K562 (cell line): ENCODE data around the gene HS3ST3A1. TPM values are rescaled to one million over a fixed set of nuclear protein-coding genes. Genes with fewer than 3 reads are reported as not detected.

Experiments used
- ATAC-seq: fragments of 200-7000 bp; cut with Tn5 transposase; 3 replicates; pipeline ENCODE4 v1.9.1; 2020; ENCODE audit warnings: moderate library complexity
- BruUV-seq: library from RNA; stranded (reverse); fragments of 400-500 nt; replicated peaks from 2 replicates; lab custom pipeline; 2021; lab: Mats Ljungman, UMichigan
- CTCF ChIA-PET: fragments of 300-600 bp; formaldehyde crosslinking; extraction: SDS; loops from one replicate; lab custom pipeline; 2021; ENCODE audit warnings: low intra/inter-chr PET ratio; lab: Yijun Ruan, JAX
- POLR2A ChIA-PET: fragments of 300-600, 350-650 bp; sonication (Branson Sonifier 250); formaldehyde crosslinking; extraction: SDS; loops from one replicate; lab custom pipeline; 2021; ENCODE audit warnings: antibody characterized with exemption, inconsistent platforms; lab: Yijun Ruan, JAX
- DNase-seq, 4 experiments: peaks; one replicate each; pipeline versions ENCODE4 v3.0.0 to v3.0.0-alpha.2; 2011 to 2018; ENCODE audit warnings: low spot score in 3 of 4, mixed read lengths in 3 of 4; ENCODE audit errors: extremely low read depth in 1 of 4
- FAIRE-seq: peaks from 2 replicates; lab custom pipeline; 2011; peaks lifted over from hg19 to GRCh38; lab: Jason Lieb, UNC
- H2AFZ ChIP-seq: 2 replicates; pipeline ENCODE4 v1.6.0; 2011; ENCODE audit warnings: low read depth, low read length, control low read depth, inconsistent platforms
- H3K27ac ChIP-seq: fragments of 200-600 bp; 3 replicates; pipeline ENCODE4 v1.8.0; 2011; ENCODE audit warnings: low read depth, mild to moderate bottlenecking, control low read depth, inconsistent platforms, low read length, moderate library complexity, mixed read lengths; ENCODE audit errors: extremely low read depth
- H3K27me3 ChIP-seq, 2 experiments: fragments of 300-600 bp in 1 of 2; 2 replicates in 1 of 2; 3 replicates in 1 of 2; pipeline versions ENCODE4 v1.6.0 to v1.8.0; 2011; ENCODE audit warnings: inconsistent platforms in 2 of 2, low read length in 2 of 2, mild to moderate bottlenecking in 1 of 2, mixed read lengths in 1 of 2, moderate library complexity in 1 of 2; ENCODE audit not compliant: control insufficient read depth in 2 of 2, insufficient read depth in 2 of 2
- H3K36me3 ChIP-seq: fragments of 300-600 bp; 3 replicates; pipeline ENCODE4 v1.8.0; 2011; ENCODE audit warnings: mild to moderate bottlenecking, low read length, inconsistent platforms; ENCODE audit not compliant: control insufficient read depth, insufficient read depth
- H3K4me1 ChIP-seq, 2 experiments: fragments of 200-600 bp in 1 of 2; replicated peaks in 1 of 2; 2 replicates in 1 of 2; 3 replicates in 1 of 2; pipeline versions ENCODE4 v1.5.1 to v1.8.0; 2011; ENCODE audit warnings: inconsistent platforms in 2 of 2, low read length in 2 of 2, mild to moderate bottlenecking in 1 of 2, mixed read lengths in 1 of 2, moderate library complexity in 1 of 2; ENCODE audit not compliant: control insufficient read depth in 2 of 2, insufficient read depth in 2 of 2
- H3K4me2 ChIP-seq: 2 replicates; pipeline ENCODE4 v1.6.1; 2011; ENCODE audit warnings: low read length, control low read depth, inconsistent platforms, mixed read lengths; ENCODE audit not compliant: insufficient read depth
- H3K4me3 ChIP-seq: fragments of 200-600 bp; sonication (generic), shearing (Covaris generic); 2 replicates; pipeline ENCODE4 v1.5.1; 2016; ENCODE audit warnings: control low read depth, inconsistent platforms
- H3K79me2 ChIP-seq: fragments of 200-600 bp; 3 replicates; pipeline ENCODE4 v1.8.0; 2011; ENCODE audit warnings: low read length, inconsistent platforms; ENCODE audit not compliant: control insufficient read depth, insufficient read depth
- H3K9ac ChIP-seq, 2 experiments: 2 replicates each; pipeline versions ENCODE4 v1.6.0 to v1.6.1; 2011; ENCODE audit warnings: low read depth in 2 of 2, low read length in 2 of 2, control low read depth in 1 of 2, inconsistent platforms in 1 of 2, mild to moderate bottlenecking in 1 of 2, mixed read lengths in 1 of 2; ENCODE audit not compliant: insufficient read depth in 1 of 2
- H3K9me1 ChIP-seq: one replicate; pipeline ENCODE4 v1.6.0; 2011; ENCODE audit warnings: inconsistent platforms, mild to moderate bottlenecking, low read length, moderate library complexity; ENCODE audit not compliant: control insufficient read depth, insufficient read depth
- H3K9me3 ChIP-seq: replicated peaks from 2 replicates; pipeline ENCODE4 v1.5.1; 2011; ENCODE audit warnings: low read depth, low read length, inconsistent platforms; ENCODE audit not compliant: control insufficient read depth, insufficient read depth
- H4K20me1 ChIP-seq: replicated peaks from 2 replicates; pipeline ENCODE4 v1.6.1; 2011; ENCODE audit warnings: low read length, inconsistent platforms, mixed read lengths; ENCODE audit not compliant: control insufficient read depth, insufficient read depth
- ARID1B ChIP-seq: fragments of 450-650 bp; IDR thresholded peaks from 2 replicates; pipeline ENCODE4 v1.6.1; 2016; ENCODE audit warnings: antibody characterized with exemption, mild to moderate bottlenecking, inconsistent platforms
- ATF7 ChIP-seq: fragments of 450-650 bp; IDR thresholded peaks from 2 replicates; pipeline ENCODE4 v1.7.1; 2014; ENCODE audit warnings: mild to moderate bottlenecking, moderate library complexity
- ERF ChIP-seq: fragments of 450-650 bp; formaldehyde crosslinking; IDR thresholded peaks from 2 replicates; pipeline ENCODE4 v1.4.0; 2020; ENCODE audit warnings: mild to moderate bottlenecking, mixed read lengths
- NCOR1 ChIP-seq: fragments of 450-650 bp; IDR thresholded peaks from 2 replicates; pipeline ENCODE4 v1.6.1; 2016; ENCODE audit warnings: mild to moderate bottlenecking, moderate library complexity
- POLR2A ChIP-seq: fragments of 450-650 bp; conservative IDR thresholded peaks from 2 replicates; pipeline ENCODE4 v1.6.1; 2016
- POLR2H ChIP-seq: IDR thresholded peaks from 2 replicates; pipeline ENCODE4 v1.6.1; 2016; ENCODE audit warnings: missing genetic modification characterization, low read depth, mild to moderate bottlenecking, control low read depth, missing compliant biosample characterization, moderate library complexity
- RAD21 ChIP-seq, 2 experiments: fragments of 250-450 bp in 1 of 2; fragments of 450-650 bp in 1 of 2; sonication (Bioruptor Pico) in 1 of 2; formaldehyde crosslinking in 1 of 2; IDR thresholded peaks in 1 of 2; conservative IDR thresholded peaks in 1 of 2; 2 replicates each; pipeline versions ENCODE4 v1.4.0 to v1.8.0; 2020 to 2022; ENCODE audit warnings: mild to moderate bottlenecking in 2 of 2, moderate library complexity in 1 of 2
- RFX1 ChIP-seq: fragments of 450-650 bp; IDR thresholded peaks from 2 replicates; pipeline ENCODE4 v1.6.1; 2016; ENCODE audit warnings: mild to moderate bottlenecking, moderate library complexity
- SMARCA4 ChIP-seq: fragments of 450-650 bp; IDR thresholded peaks from 2 replicates; pipeline ENCODE4 v1.6.1; 2016
- SMARCA5 ChIP-seq: fragments of 450-650 bp; IDR thresholded peaks from 2 replicates; pipeline ENCODE4 v1.6.1; 2016
- ZBTB7A ChIP-seq: IDR thresholded peaks from 2 replicates; pipeline ENCODE4 v1.6.1; 2011; ENCODE audit warnings: low read depth, mild to moderate bottlenecking, low read length, moderate library complexity, borderline replicate concordance; ENCODE audit not compliant: control insufficient read depth
- ZKSCAN8 ChIP-seq: fragments of 200-800 bp; sonication (Bioruptor generic); IDR thresholded peaks from 2 replicates; pipeline ENCODE4 v1.6.1; 2016; ENCODE audit warnings: missing genetic modification characterization, missing compliant biosample characterization
- ZNF174 ChIP-seq: fragments of 250-450 bp; sonication (Bioruptor Pico); IDR thresholded peaks from 2 replicates; pipeline ENCODE4 v1.4.0; 2020; ENCODE audit warnings: mild to moderate bottlenecking
- ZNF175 ChIP-seq: fragments of 200-800 bp; sonication (Bioruptor generic); IDR thresholded peaks from 2 replicates; pipeline ENCODE4 v1.6.1; 2016; ENCODE audit warnings: low read depth, mild to moderate bottlenecking, missing genetic modification characterization, missing compliant biosample characterization
- ZNF197 ChIP-seq: fragments of 200-800 bp; sonication (Bioruptor generic); IDR thresholded peaks from 2 replicates; pipeline ENCODE4 v1.6.1; 2016; ENCODE audit warnings: low read depth, missing genetic modification characterization, missing compliant biosample characterization
- WGBS: fragments of 100-300 bp; shearing (Covaris generic); methylation state at CpG from one replicate; pipeline ENCODE4 v1.1.6; 2016; ENCODE audit warnings: low coverage, mixed read lengths; ENCODE audit not compliant: insufficient coverage; ENCODE audit errors: missing lambda C conversion rate; 5-methylcytosine and 5-hydroxymethylcytosine counted together
- in situ Hi-C: fragments of 300-500 bp; cut with MboI; formaldehyde crosslinking; loops from 4 replicates; pipeline ENCODE4 v1.15.0; 2018; ENCODE audit warnings: inconsistent platforms, mixed read lengths
- intact Hi-C: fragments of 100-400 bp; cut with micrococcal nuclease; formaldehyde crosslinking; loops from 2 replicates; pipeline ENCODE4 v1.14.2; 2022
- polyA plus RNA-seq, 8 experiments: library from polyadenylated mRNA; depleted of rRNA in 4 of 8; stranded (reverse) in 5 of 8; unstranded in 3 of 8; fragments of >200 nt; fragmentation: Nextera tagmentation in 2 of 8; fragmentation: Illumina TruSeq in 1 of 8; extraction: Ambion mirVana in 2 of 8; extraction: Trizol in 1 of 8; gene quantifications; 2 replicates each; pipeline versions ENCODE4 v1.2.1 to v1.2.3, GENCODE V29; 2011 to 2014; ENCODE audit warnings: inconsistent platforms in 1 of 8, missing spikeins in 1 of 8
- total RNA-seq, 7 experiments: library from RNA; depleted of rRNA in 6 of 7; stranded (reverse); fragments of >200 nt in 6 of 7; fragmentation: Illumina TruSeq in 2 of 7; extraction: Trizol in 2 of 7; gene quantifications; 2 replicates each; pipeline versions ENCODE4 v1.2.1 to v1.2.3, GENCODE V29; 2011 to 2021; ENCODE audit warnings: low replicate concordance in 1 of 7
- TF ChIP-seq, protein P1 (sequence below): fragments of 450-650 bp; formaldehyde crosslinking; conservative IDR thresholded peaks from 2 replicates; pipeline ENCODE4 v1.4.0; 2022; ENCODE audit warnings: mild to moderate bottlenecking, missing genetic modification characterization
- TF ChIP-seq, protein P2 (sequence below): fragments of 250-450 bp; sonication (Bioruptor Pico); IDR thresholded peaks from 2 replicates; pipeline ENCODE4 v1.5.1; 2021; ENCODE audit warnings: mild to moderate bottlenecking
- TF ChIP-seq, protein P3 (sequence below): fragments of 450-650 bp; IDR thresholded peaks from 2 replicates; pipeline ENCODE4 v1.6.1; 2016; ENCODE audit warnings: antibody characterized with exemption

HS3ST3A1 gene
- total and polyA plus RNA-seq, 9 of the 15 experiments (the other 6 are each of a cell fraction or from before 2014, with no cell fraction given), result 0.25 to 14.8 (median 2.3) TPM

DNA sequence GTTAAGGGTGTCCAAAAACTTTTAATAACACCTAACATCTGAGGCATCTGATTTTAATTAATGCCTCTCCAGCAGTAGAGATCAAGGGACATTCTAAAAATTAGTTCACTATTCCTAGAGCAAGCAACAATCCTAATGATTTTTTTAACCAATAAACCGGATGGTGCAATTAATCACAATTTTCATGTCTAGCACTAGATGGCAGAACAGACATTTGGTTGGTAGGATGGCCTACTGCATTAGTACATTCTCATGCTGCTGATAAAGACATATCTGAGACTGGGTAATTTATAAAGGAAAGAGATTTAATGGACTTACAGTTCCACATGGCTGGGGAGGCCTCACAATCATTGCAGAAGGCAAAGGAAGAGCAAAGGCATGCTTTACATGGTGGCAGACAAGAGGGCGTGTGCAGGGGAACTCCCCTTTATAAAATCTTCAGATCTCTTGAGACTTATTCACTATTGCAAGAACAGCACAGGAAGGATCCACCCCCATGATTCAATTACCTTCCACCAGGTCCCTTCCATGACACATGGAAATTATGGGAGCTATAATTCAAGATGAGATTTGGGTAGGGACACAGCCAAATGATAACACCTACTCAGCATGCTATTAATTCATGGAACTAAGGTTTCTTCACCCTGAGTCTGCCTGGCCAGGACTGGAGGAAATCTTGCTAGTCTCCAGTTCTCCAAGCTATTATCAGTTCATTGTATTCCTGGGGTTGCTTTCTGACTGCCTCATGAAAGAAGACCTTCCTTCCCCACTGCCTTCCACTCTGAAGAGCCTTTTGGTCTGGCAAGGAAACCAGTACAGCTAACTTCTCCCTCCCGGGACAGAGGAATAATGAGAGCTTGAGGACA lies 24.8 kb downstream of the HS3ST3A1 start (continued):
- TF ChIP-seq, protein P1, sequence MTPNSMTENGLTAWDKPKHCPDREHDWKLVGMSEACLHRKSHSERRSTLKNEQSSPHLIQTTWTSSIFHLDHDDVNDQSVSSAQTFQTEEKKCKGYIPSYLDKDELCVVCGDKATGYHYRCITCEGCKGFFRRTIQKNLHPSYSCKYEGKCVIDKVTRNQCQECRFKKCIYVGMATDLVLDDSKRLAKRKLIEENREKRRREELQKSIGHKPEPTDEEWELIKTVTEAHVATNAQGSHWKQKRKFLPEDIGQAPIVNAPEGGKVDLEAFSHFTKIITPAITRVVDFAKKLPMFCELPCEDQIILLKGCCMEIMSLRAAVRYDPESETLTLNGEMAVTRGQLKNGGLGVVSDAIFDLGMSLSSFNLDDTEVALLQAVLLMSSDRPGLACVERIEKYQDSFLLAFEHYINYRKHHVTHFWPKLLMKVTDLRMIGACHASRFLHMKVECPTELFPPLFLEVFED (CRISPR knock-in tag), result no peak
- TF ChIP-seq POLR2H (tag) (no peak), ZNF197 (CRISPR knock-in tag) (no peak), POLR2A (no peak), ZKSCAN8 (CRISPR knock-in tag) (no peak), RAD21 (CRISPR knock-in tag; conservative IDR thresholded peaks at IDR 0.05 in 1 of 2, IDR thresholded peaks at IDR 0.05 in 1 of 2) (peak in 1 of 2 experiments; percentile 14; a peak in 1 of 4 replicates)

DNA sequence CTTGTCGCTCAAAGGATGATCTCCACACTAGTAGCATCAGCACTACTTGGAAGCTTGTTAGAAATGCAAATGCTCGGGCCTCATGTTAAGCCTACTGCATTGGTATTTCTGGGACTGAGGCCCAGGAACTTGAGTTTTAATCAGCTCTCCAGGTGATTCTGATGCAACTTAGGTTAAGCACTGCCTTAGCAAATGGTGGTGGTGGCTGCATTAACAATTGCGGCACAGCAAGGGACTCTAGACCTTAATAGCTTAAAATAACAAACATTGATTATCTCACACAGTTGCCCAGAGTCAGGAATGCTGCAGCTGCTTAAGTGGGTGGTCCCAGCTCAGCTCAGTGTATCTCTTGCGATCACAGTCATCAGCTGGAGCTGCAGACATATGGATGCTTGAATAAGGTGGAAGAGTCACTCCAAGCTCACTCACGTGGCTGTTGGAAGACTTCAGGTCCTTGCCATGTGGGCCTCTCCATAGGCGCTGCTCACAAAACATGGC lies 25.8 kb downstream of the HS3ST3A1 start:
- Histone ChIP-seq H3K4me3 (no peak overlapping the region), H3K27ac (no peak overlapping the region), H3K79me2 (peaks cover 18% of the 10 kb centered on the region; the same call in 1 of the 3 replicates), H2AFZ (no peak overlapping the region), H3K36me3 (no peaks in the 10 kb centered on the region), H3K27me3 (no peaks in the 10 kb centered on the region), H3K9ac (no peak overlapping the region), H4K20me1 (no peaks in the 10 kb centered on the region), H3K4me2 (no peak overlapping the region), H3K9me3 (no peaks in the 10 kb centered on the region), H3K4me1 (no peaks in the 10 kb centered on the region; a peak in 2 of 5 replicates), H3K9me1 (no peaks in the 10 kb centered on the region)
- ChIA-PET POLR2A (interaction anchor here (0.9 to 1.6 kb wide), 4 partner anchors 13 to 72 kb away, joined by 3 to 6 read pairs (median 4); no protein-coding TSS in a partner anchor), CTCF (no interaction called here)
- intact Hi-C loops (no loop called here), in situ Hi-C loops (no loop called here)
- DNase-seq (no peak), FAIRE-seq (no peak), ATAC-seq (peak; percentile 43; the same call in 2 of the 3 replicates)
- 32% methylated on average over 4 of the region's 6 CpGs for WGBS
- BruUV-seq, result no TSS peak
- no peak for TF ChIP-seq ARID1B
- no peak for TF ChIP-seq SMARCA5
- no peak for TF ChIP-seq ZBTB7A
- no peak for TF ChIP-seq ZNF174 (CRISPR knock-in tag)
- TF ChIP-seq ERF (CRISPR knock-in tag), result no peak
- TF ChIP-seq, protein P2, sequence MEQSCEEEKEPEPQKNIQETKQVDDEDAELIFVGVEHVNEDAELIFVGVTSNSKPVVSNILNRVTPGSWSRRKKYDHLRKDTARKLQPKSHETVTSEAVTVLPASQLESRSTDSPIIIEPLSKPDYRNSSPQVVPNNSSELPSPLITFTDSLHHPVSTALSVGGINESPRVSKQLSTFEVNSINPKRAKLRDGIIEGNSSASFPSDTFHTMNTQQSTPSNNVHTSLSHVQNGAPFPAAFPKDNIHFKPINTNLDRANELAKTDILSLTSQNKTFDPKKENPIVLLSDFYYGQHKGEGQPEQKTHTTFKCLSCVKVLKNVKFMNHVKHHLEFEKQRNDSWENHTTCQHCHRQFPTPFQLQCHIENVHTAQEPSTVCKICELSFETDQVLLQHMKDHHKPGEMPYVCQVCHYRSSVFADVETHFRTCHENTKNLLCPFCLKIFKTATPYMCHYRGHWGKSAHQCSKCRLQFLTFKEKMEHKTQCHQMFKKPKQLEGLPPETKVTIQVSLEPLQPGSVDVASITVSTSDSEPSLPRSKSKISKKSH (CRISPR knock-in tag), result no peak
- TF ChIP-seq RFX1, result no peak
- TF ChIP-seq ATF7, result no peak
- TF ChIP-seq, protein P3, sequence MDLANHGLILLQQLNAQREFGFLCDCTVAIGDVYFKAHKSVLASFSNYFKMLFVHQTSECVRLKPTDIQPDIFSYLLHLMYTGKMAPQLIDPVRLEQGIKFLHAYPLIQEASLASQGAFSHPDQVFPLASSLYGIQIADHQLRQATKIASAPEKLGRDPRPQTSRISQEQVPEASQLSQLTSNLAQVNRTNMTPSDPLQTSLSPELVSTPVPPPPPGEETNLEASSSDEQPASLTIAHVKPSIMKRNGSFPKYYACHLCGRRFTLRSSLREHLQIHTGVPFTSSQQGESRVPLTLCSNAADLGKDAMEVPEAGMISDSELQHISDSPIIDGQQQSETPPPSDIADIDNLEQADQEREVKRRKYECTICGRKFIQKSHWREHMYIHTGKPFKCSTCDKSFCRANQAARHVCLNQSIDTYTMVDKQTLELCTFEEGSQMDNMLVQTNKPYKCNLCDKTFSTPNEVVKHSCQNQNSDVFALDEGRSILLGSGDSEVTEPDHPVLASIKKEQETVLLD, result no peak
- TF ChIP-seq ZNF175 (CRISPR knock-in tag), result no peak
- no peak for TF ChIP-seq NCOR1
- no peak for TF ChIP-seq SMARCA4
